ENCODE data around the gene PVALB. TPM values are rescaled to one million over a fixed set of nuclear protein-coding genes. Genes with fewer than 3 reads are reported as not detected.

The PVALB gene
- total RNA-seq, 4 donors from 2014 or later: not detected

- WGBS: 87% methylated on average over 14 of the region's 14 CpGs
- TF ChIP-seq EP300 (IDR thresholded peaks at IDR 0.05) (no peak), POLR2AphosphoS5 (IDR thresholded peaks at IDR 0.05) (no peak), POLR2A (IDR thresholded peaks at IDR 0.05; ENCODE audit: low read depth) (no peak)
- TF ChIP-seq, protein P1, sequence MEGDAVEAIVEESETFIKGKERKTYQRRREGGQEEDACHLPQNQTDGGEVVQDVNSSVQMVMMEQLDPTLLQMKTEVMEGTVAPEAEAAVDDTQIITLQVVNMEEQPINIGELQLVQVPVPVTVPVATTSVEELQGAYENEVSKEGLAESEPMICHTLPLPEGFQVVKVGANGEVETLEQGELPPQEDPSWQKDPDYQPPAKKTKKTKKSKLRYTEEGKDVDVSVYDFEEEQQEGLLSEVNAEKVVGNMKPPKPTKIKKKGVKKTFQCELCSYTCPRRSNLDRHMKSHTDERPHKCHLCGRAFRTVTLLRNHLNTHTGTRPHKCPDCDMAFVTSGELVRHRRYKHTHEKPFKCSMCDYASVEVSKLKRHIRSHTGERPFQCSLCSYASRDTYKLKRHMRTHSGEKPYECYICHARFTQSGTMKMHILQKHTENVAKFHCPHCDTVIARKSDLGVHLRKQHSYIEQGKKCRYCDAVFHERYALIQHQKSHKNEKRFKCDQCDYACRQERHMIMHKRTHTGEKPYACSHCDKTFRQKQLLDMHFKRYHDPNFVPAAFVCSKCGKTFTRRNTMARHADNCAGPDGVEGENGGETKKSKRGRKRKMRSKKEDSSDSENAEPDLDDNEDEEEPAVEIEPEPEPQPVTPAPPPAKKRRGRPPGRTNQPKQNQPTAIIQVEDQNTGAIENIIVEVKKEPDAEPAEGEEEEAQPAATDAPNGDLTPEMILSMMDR (IDR thresholded peaks at IDR 0.05): no peak
- Histone ChIP-seq H3K36me3 (no peaks in the 10 kb centered on the region), H3K4me3 (no peak overlapping the region), H3K27ac (replicated peaks in 1 of 4) (no peak overlapping the region), H3K4me1 (peaks cover 0 to 8% (median 6%) of the 10 kb centered on the region in 4 donors), H3K9me3 (no peaks in the 10 kb centered on the region), H3K27me3 (peaks cover 0 to 81% (median 2%) of the 10 kb centered on the region in 4 donors)
- intact Hi-C loops (cut with DNase I): no loop called here
- no peak for DNase-seq (ENCODE audit: extremely low spot score)
These were observed 33.2 kb upstream of the PVALB start for GRCh38 chr22:36850056-36850455.

DNA sequence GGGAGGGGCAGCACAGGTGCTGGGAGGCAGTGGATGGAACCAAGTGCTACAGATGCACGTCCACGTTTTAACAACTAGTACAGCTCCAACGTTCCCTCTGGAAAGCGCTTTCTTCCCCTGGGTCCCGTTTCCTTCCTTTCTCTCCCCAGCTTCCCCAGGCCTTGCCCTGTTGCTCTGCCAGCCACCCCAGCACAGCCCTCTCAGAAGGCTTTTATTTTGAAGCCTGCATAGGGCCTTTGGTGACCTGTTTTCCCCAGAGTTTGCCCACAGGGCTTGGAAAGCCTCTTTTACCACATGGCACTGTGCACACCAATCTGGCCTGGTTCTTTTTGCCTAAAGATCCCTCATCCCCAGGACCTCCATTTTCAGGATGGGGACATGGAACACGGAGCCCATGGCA is 30.1 kb upstream of the PVALB start:
- no peak for DNase-seq (ENCODE audit: extremely low spot score)
- no peaks in the 10 kb centered on the region for H3K4me1 ChIP-seq
- no peak overlapping the region for H3K4me3 ChIP-seq
- no peak overlapping the region for H3K27ac ChIP-seq (replicated peaks in 1 of 4)
- intact Hi-C loops (cut with DNase I): no loop called here
- no peaks in the 10 kb centered on the region for H3K36me3 ChIP-seq
- H3K27me3 ChIP-seq: peaks cover 0 to 83% (median 2%) of the 10 kb centered on the region in 4 donors
- WGBS: 76% methylated on average over 6 of the region's 6 CpGs
- TF ChIP-seq POLR2A (IDR thresholded peaks at IDR 0.05; ENCODE audit: low read depth): no peak
- H3K9me3 ChIP-seq: no peaks in the 10 kb centered on the region

DNA sequence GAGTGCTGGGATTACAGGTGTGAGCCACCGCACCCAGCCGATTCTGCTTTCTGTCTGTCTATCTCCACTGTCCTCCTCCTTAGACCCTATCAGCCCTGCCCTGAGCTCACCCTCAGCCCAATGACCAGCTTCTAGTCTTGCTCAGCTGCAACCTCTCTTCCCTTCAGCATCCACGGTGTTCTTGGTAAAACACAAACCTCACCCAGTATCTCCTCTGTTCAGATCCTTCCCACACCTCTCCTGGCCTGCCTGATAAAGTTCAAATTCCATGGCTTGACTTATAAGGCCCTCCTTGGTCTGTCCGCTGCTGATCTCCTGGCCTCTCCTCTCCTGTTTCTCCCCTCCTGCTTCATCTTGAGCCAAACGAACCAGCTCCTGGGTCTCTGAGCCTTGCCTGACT is 29.4 kb upstream of the PVALB start:
- no peaks in the 10 kb centered on the region for H3K4me1 ChIP-seq
- H3K27ac ChIP-seq (replicated peaks in 1 of 4): no peak overlapping the region
- H3K27me3 ChIP-seq: peaks cover 0 to 77% (median 2%) of the 10 kb centered on the region in 4 donors
- TF ChIP-seq, protein P1 (IDR thresholded peaks at IDR 0.05): no peak
- TF ChIP-seq POLR2AphosphoS5 (IDR thresholded peaks at IDR 0.05) (no peak), POLR2A (IDR thresholded peaks at IDR 0.05; ENCODE audit: low read depth) (no peak), EP300 (IDR thresholded peaks at IDR 0.05) (no peak)
- H3K4me3 ChIP-seq: no peak overlapping the region
- DNase-seq (ENCODE audit: extremely low spot score): no peak
- H3K36me3 ChIP-seq: no peaks in the 10 kb centered on the region
- WGBS: 77% methylated on average over 5 of the region's 5 CpGs
- intact Hi-C loops (cut with DNase I): no loop called here
- H3K9me3 ChIP-seq: no peaks in the 10 kb centered on the region

DNA sequence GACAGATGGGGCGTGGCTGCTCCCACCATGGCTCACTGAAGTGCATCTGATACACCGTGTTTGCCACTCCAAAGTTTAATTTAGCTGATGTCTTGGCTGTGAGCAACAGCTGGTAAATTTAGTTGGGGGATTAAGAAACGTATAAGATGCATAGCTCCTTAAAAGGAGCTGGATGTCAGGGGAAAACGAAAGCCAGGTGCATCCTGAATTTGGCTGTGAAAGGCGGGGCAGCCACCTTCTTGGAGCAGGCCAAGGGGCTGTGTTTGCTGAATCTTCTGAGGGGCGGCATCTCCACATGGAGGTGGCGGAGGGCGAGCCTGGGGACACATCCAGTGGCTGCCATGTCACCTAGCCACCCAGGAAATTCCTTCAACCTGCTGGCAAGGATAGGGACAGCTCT is 23.3 kb upstream of the PVALB start:
- 54% methylated on average over 8 of the region's 8 CpGs for WGBS
- DNase-seq (ENCODE audit: extremely low spot score): no peak
- TF ChIP-seq, protein P1 (IDR thresholded peaks at IDR 0.05): no peak
- H3K27ac ChIP-seq (replicated peaks in 1 of 4): no peak overlapping the region
- peaks cover 0 to 37% (median 0%) of the 10 kb centered on the region in 4 donors for H3K27me3 ChIP-seq
- H3K4me3 ChIP-seq: no peak overlapping the region
- H3K4me1 ChIP-seq: no peaks in the 10 kb centered on the region
- H3K36me3 ChIP-seq: no peaks in the 10 kb centered on the region
- intact Hi-C loops (cut with DNase I): no loop called here
- H3K9me3 ChIP-seq: no peaks in the 10 kb centered on the region

DNA sequence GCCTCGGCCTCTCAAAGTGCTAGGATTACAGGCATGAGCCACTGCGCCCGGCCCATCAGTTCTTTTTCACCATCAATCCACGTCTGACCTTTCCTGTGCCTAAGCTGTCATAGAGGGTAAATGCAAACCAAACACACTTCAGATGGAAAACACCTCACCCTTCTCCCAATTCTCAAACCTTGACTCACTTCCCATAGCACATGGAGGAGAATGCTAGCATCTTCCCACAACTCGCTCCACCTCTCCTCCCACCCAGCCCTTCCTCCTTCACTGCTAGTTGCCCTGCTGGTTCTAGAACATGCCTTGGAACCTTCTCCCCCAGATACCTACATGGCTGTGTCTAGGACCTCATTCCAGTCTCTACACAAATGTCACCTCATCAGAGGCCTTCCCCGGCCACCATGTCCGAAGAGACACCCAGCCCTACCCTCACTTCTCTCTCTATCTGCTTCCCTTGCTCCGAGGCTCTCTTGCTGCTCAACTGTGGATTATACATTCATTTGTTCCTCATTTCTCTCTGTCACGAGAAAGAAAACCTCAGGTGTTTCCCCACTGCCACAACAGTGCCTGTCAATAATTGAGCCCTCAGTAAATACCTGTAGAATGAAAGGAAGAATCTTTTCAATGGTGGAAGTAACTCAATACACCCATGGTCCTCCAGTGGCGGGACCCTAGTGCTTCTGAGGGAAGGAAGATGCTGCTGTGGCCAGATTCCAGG is 22.7 kb upstream of the PVALB start:
- Histone ChIP-seq H3K27me3 (peaks cover 0 to 41% (median 0%) of the 10 kb centered on the region in 4 donors), H3K27ac (replicated peaks in 1 of 4) (no peak overlapping the region), H3K4me3 (no peak overlapping the region), H3K36me3 (no peaks in the 10 kb centered on the region), H3K9me3 (no peaks in the 10 kb centered on the region), H3K4me1 (no peaks in the 10 kb centered on the region)
- DNase-seq (ENCODE audit: extremely low spot score): no peak
- TF ChIP-seq EP300 (IDR thresholded peaks at IDR 0.05) (no peak), POLR2A (IDR thresholded peaks at IDR 0.05; ENCODE audit: low read depth) (no peak), POLR2AphosphoS5 (IDR thresholded peaks at IDR 0.05) (no peak)
- TF ChIP-seq, protein P1 (IDR thresholded peaks at IDR 0.05): no peak
- intact Hi-C loops (cut with DNase I): no loop called here
- WGBS: 83% methylated on average over 10 of the region's 10 CpGs
